Sigmoid colon (tissue), 7 donors: Measurements from ENCODE around the gene RETREG3. TPM values are rescaled to one million over a fixed set of nuclear protein-coding genes. Genes with fewer than 3 reads are reported as not detected.

ENCODE experiments used
- DNase-seq: peaks from one replicate; pipeline ENCODE4 v3.0.0-alpha.2; 2019
- H3K27ac ChIP-seq, 4 donors: fragments of 200-600 bp; sonication (generic); one replicate each; pipeline ENCODE4 v1.5.1; 2016 to 2019; ENCODE audit warnings: mild to moderate bottlenecking in 1 of 4
- H3K27me3 ChIP-seq, 3 donors: fragments of 200-600 bp; sonication (generic); one replicate each; pipeline ENCODE4 v1.5.1; 2019; ENCODE audit warnings: mild to moderate bottlenecking in 1 of 3
- H3K36me3 ChIP-seq, 4 donors: fragments of 200-600 bp; sonication (generic); one replicate each; pipeline ENCODE4 v1.5.1; 2016 to 2019
- H3K4me1 ChIP-seq, 4 donors: fragments of 200-600 bp; sonication (generic); one replicate each; pipeline ENCODE4 v1.5.1; 2017 to 2019
- H3K4me3 ChIP-seq, 4 donors: fragments of 200-600 bp; sonication (generic); one replicate each; pipeline ENCODE4 v1.5.1; 2017 to 2019; ENCODE audit warnings: mild to moderate bottlenecking in 2 of 4, moderate library complexity in 1 of 4
- H3K9me3 ChIP-seq, 4 donors: fragments of 200-600 bp in 3 of 4; sonication (generic) in 3 of 4; one replicate each; pipeline versions ENCODE4 v1.5.1 to v1.6.1; 2013 to 2019
- CTCF ChIP-seq, 4 experiments: fragments of 450-650 bp in 3 of 4; fragments of 200-600 bp in 1 of 4; IDR thresholded peaks; one replicate each; pipeline ENCODE4 v1.5.1; 2016 to 2019; ENCODE audit warnings: antibody characterized with exemption in 4 of 4, mild to moderate bottlenecking in 3 of 4, moderate library complexity in 2 of 4
- EP300 ChIP-seq, 4 donors: sonication (generic); formaldehyde crosslinking; IDR thresholded peaks; one replicate each; pipeline ENCODE4 v1.6.1; 2017; ENCODE audit warnings: antibody characterized with exemption in 4 of 4
- POLR2A ChIP-seq, 2 donors: fragments of 450-650 bp; IDR thresholded peaks; one replicate each; pipeline ENCODE4 v1.6.1; 2016; ENCODE audit warnings: antibody characterized with exemption in 2 of 2, mild to moderate bottlenecking in 2 of 2, moderate library complexity in 2 of 2
- POLR2AphosphoS5 ChIP-seq, 4 donors: sonication (generic); formaldehyde crosslinking; IDR thresholded peaks; one replicate each; pipeline ENCODE4 v1.6.1; 2017; ENCODE audit warnings: antibody characterized with exemption in 4 of 4
- WGBS, 2 donors: extraction: QIAGEN DNeasy Blood & Tissue Kit; methylation state at CpG; one replicate each; pipeline ENCODE4 v1.1.7; 2013; 5-methylcytosine and 5-hydroxymethylcytosine counted together
- intact Hi-C: fragments of 100-400 bp; cut with DNase I; formaldehyde crosslinking; loops from one replicate; pipeline ENCODE4 v1.15.1; 2023
- polyA plus RNA-seq, 3 donors: library from polyadenylated mRNA; stranded (reverse); fragments of 200-250 nt; gene quantifications; one replicate each; pipeline ENCODE4 v1.2.3, GENCODE V29; 2013
- total RNA-seq, 4 donors: library from RNA; depleted of rRNA; stranded (reverse); fragments of >200 nt; gene quantifications; one replicate each; pipeline ENCODE4 v1.1.0, GENCODE V29; 2016
- donor health status: healthy with polysubstance abuse.
- donor health status: Bipolar disorder and iron deficiency.
- donor health status: healthy.

Gene RETREG3
- total and polyA plus RNA-seq, 7 donors, result 7.2 to 82.0 (median 47.1) TPM

GRCh38 chr17:42581744-42582270 lies 27.4 kb downstream of the RETREG3 start:
- WGBS, 2 donors, result 94% methylated on average over 10 of the region's 10 CpGs
- TF ChIP-seq CTCF (IDR thresholded peaks at IDR 0.05) (no peak), POLR2AphosphoS5 (IDR thresholded peaks at IDR 0.05) (no peak), POLR2A (IDR thresholded peaks at IDR 0.05) (no peak), EP300 (IDR thresholded peaks at IDR 0.05) (no peak)
- no peak for DNase-seq
- peaks cover 0 to 27% (median 18%) of the 10 kb centered on the region in 4 donors for H3K4me1 ChIP-seq
- H3K36me3 ChIP-seq, result peaks cover 30 to 77% (median 63%) of the 10 kb centered on the region in 4 donors
- intact Hi-C loops, result no loop called here
- no peaks in the 10 kb centered on the region for H3K27me3 ChIP-seq
- no peak overlapping the region for H3K27ac ChIP-seq
- no peak overlapping the region for H3K4me3 ChIP-seq
- no peaks in the 10 kb centered on the region for H3K9me3 ChIP-seq

GRCh38 chr17:42579794-42580551 lies 29.2 kb downstream of the RETREG3 start:
- no peaks in the 10 kb centered on the region for H3K27me3 ChIP-seq
- no peak overlapping the region for H3K4me3 ChIP-seq
- H3K36me3 ChIP-seq, result peaks cover 30 to 63% (median 47%) of the 10 kb centered on the region in 4 donors
- no peaks in the 10 kb centered on the region for H3K9me3 ChIP-seq
- 51 to 74% methylated on average over 2 of the region's 2 CpGs for WGBS, 2 donors
- TF ChIP-seq POLR2AphosphoS5 (IDR thresholded peaks at IDR 0.05), result no peak
- no peak for TF ChIP-seq EP300 (IDR thresholded peaks at IDR 0.05)
- TF ChIP-seq CTCF (IDR thresholded peaks at IDR 0.05), result no peak
- no peak for TF ChIP-seq POLR2A (IDR thresholded peaks at IDR 0.05)
- no peak for DNase-seq
- no peak overlapping the region for H3K27ac ChIP-seq
- intact Hi-C loops, result loop anchor here (2.0 to 10.0 kb wide), 3 partner anchors 72 to 245 kb away; partner anchors contain the start of gene BECN1
- H3K4me1 ChIP-seq, result peaks cover 0 to 22% (median 22%) of the 10 kb centered on the region in 4 donors

- peak; percentile 54 to 76 (median 72) for TF ChIP-seq CTCF (IDR thresholded peaks at IDR 0.05)
- TF ChIP-seq POLR2AphosphoS5 (IDR thresholded peaks at IDR 0.05), result no peak
- H3K4me3 ChIP-seq, result peak overlapping the region; percentile 46 to 68 (median 60)
- intact Hi-C loops, result loop anchor here (2.0 to 10.0 kb wide), 3 partner anchors 74 to 246 kb away; partner anchors contain the start of gene BECN1
- peaks cover 24 to 62% (median 44%) of the 10 kb centered on the region in 4 donors for H3K36me3 ChIP-seq
- 0 to 1% methylated on average over 20 of the region's 20 CpGs for WGBS, 2 donors
- no peaks in the 10 kb centered on the region for H3K9me3 ChIP-seq
- no peaks in the 10 kb centered on the region for H3K27me3 ChIP-seq
- peak; percentile 87 for DNase-seq
- H3K4me1 ChIP-seq, result peaks cover 0 to 22% (median 21%) of the 10 kb centered on the region in 4 donors
- H3K27ac ChIP-seq, result peak overlapping the region; percentile 88 to 93 (median 90)
These were observed 30.8 kb downstream of the RETREG3 start for GRCh38 chr17:42578282-42578869.

GRCh38 chr17:42577532-42578281 lies 31.5 kb downstream of the RETREG3 start, which contains the start of gene PSMC3IP:
PSMC3IP (minus strand) TSS chr17:42577729; CDS start chr17:42577686, 43 bp downstream.
- Histone ChIP-seq H3K4me1 (peaks cover 0 to 22% (median 21%) of the 10 kb centered on the region in 4 donors), H3K4me3 (peak within 1 kb of the TSS; percentile 46 to 68 (median 60)), H3K27me3 (no peaks in the 10 kb centered on the region), H3K36me3 (peaks cover 24 to 62% (median 47%) of the 10 kb centered on the region in 4 donors), H3K9me3 (no peaks in the 10 kb centered on the region), H3K27ac (peak within 1 kb of the TSS; percentile 88 to 93 (median 90))
- peak; percentile 98 for DNase-seq
- 0% methylated on average over 52 of the region's 52 CpGs for WGBS, 2 donors
- peak; percentile 78 to 96 (median 95) for TF ChIP-seq POLR2AphosphoS5 (IDR thresholded peaks at IDR 0.05)
- TF ChIP-seq POLR2A (IDR thresholded peaks at IDR 0.05), result peak; percentile 75 to 81
- TF ChIP-seq EP300 (IDR thresholded peaks at IDR 0.05), result peak in 1 of 4 donors; percentile 11
- TF ChIP-seq CTCF (IDR thresholded peaks at IDR 0.05), result no peak
- intact Hi-C loops, result loop anchor here (2.0 to 10.0 kb wide), 3 partner anchors 75 to 247 kb away; partner anchors contain the start of gene BECN1
